GM12892 (cell line): ENCODE measurements around the gene CFLAR.

Source experiments
- POLR2A ChIP-seq: IDR thresholded peaks from 2 replicates; pipeline ENCODE4 v1.6.1; 2011; ENCODE audit warnings: low read depth, low read length, control low read depth
- POLR2AphosphoS5 ChIP-seq: IDR thresholded peaks from 2 replicates; pipeline ENCODE4 v1.6.1; 2011; ENCODE audit warnings: low read depth, low read length, control low read depth
- TAF1 ChIP-seq: IDR thresholded peaks from 2 replicates; pipeline ENCODE4 v1.6.1; 2011; ENCODE audit warnings: low read depth, mild to moderate bottlenecking, control low read depth, low read length, borderline replicate concordance

DNA sequence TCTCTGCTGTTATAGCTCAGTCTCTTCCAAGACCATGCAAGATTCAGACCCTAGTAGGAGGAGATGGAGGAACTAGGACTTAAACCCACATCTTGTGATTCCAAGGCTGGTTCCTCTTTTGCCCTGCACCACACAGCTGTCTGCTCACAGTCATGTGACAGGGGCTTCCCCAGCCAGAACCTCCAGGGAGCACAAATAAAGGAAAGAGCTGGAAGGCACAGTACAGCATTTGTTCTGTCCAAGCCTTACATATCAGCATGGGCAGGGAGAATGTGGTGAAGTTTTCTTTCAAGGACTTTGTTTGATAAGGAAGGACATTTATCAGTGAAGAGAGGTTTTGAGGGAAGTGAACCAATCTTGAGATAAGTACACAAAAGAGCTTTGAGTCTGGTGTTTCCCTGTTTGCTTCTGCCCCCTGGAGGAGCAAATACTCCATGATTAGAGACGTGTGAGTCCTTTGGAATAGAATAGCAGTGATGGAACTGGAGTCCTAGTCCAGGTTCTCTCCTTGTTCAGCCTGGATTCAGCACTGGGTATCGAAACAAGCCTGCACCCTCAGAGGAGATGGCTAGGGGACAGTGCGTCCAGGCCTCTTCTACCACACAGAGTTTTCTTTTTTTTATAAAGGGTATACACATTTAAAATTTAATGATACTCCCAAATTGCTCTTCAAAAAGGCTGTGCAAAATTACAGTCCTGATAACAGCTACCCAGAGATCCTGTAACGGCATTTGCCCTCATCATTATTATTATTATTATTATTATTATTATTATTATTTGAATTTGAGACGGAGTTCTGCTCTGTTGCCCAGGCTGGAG lies 42.4 kb downstream of the CFLAR start:
- TF ChIP-seq POLR2A (no peak), POLR2AphosphoS5 (no peak), TAF1 (no peak)
